Head of caudate nucleus (tissue), 42 donors: Measurements from ENCODE around the gene CALN1.
"Not testable (repeated sequence)": the region's sequence is repeated elsewhere in the genome, so short reads cannot be mapped to it uniquely, and the experiment has no call there.

ENCODE experiments used
- DNase-seq, 42 donors: peaks; one replicate each; pipeline versions ENCODE4 v3.0.0 to v3.0.0-alpha.2; 2020 to 2021; ENCODE audit warnings: mixed read lengths in 7 of 42
- intact Hi-C: fragments of 100-400 bp; cut with DNase I; formaldehyde crosslinking; loops from one replicate; pipeline ENCODE4 v1.15.0; 2022

The CALN1 gene

DNA sequence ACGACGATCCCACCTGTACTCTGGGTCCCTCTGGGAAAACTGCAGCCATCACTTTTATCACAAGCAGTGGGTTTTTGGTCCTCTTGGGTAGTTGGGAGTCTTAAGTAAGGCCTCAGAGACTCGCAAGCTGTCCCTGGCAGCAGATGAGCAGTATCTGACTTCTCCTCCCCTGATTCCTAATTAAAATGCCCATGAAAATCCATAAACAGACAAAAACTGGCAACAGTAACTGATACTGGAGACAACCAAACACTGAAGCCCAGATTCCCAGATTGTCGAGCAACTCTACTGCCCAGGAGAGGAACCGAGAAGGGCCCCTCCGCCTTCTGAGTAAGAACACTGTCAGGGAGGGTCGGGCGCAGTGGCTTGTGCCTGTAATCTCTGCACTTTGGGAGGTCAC lies 333.8 kb downstream of the CALN1 start:
- intact Hi-C loops = no loop called here

DNA sequence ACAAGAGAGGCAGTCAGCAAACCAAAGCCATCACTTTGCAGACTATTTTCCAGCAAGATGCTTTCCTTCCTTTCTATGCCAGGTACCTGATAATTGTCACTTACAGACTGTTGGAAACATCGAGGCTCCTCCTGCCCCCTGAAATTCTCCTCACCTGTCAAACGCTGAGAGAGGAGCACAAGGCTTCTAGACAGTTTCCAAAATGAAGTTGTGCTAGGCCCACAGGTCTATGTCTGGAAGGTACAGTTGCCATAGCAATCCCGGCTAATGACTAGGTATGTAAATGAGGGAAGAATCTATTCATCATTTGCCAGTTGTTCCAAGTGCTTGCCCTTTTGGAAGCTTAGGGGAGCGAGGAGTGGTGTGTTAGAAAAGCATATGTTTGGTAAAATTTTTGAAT lies 334.4 kb downstream of the CALN1 start:
- intact Hi-C loops = no loop called here

More for the DNA sequence above, 333.8 kb downstream of the CALN1 start:
- DNase-seq = no peak

DNA sequence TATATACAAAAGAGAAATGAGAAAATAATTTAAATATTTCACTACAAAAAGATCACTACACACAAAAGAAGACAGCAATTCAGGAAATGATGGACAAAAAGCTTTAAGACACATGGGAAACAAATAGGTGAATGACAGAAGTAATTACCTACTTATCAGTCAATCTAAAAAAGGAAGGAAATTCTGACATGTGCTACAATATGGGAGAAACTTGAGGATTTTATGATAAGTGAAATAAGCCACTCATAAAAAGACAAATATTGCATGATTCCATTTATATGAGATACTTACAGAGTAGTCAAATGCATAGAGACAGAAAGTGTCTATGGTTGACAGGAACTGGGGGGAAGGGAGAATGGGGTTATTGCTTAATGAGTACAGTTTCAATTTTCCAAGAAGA lies 339.2 kb downstream of the CALN1 start:
- DNase-seq = no peak
- intact Hi-C loops = no loop called here

More for the DNA sequence above, 334.4 kb downstream of the CALN1 start:
- peak in 34 of 42 donors; percentile 8 to 87 (median 53) for DNase-seq

DNA sequence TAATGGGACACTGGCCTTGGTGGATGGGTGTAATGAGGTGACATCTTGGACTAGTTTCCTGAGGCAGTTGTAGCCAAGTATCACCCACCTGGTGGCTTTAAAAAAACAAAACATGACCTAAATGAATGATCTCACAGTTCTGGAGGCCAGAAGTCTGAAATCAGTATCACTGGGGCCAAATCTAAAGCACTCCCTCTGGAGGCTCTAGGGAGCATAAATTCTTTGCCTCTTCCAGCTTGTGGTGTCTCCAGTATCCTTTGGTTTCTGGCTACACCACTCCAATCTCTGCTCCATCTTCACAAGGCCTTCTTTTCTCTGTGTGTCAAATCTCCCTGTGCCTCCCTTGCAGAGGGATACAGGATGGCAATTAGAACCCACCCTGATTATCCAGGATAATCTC lies 342.9 kb downstream of the CALN1 start:
- intact Hi-C loops = no loop called here
- DNase-seq = no peak

DNA sequence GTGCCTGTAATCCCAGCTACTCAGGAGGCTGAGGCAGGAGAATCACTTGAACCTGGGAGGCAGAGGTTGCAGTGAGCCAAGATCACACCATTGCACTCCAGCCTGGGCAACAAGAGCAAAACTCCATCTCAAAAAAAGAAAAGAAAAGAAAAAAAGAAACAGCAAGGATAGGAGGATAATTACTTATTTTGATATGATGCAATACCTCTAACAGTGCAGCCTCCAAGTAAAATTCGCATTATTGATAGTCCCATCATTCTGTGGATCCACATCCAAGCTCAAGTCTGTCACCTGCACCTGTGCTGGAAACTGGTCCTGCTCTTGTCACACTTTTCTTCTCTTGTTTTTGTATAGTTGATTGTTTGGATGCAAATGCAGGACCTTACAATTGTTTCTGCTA lies 346.4 kb downstream of the CALN1 start:
- intact Hi-C loops, DNase-seq: not testable (repeated sequence)

DNA sequence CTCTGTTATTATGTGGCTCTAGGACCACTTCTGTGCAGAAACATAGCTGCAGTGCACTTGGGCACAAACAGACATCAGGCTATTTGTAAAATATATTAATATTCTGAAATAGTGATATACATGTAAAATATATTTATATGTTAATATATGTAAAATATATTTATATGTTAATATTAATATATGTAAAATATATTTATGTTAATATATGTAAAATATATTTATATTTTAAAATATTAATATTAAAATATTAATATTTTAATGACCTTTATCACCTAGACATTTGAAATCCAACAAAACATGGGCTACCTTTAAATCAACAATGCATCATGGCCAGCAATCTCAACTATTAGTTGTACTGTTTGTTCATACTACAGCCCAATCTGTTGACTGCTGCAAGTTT lies 347.2 kb downstream of the CALN1 start:
- DNase-seq = no peak
- intact Hi-C loops = no loop called here

DNA sequence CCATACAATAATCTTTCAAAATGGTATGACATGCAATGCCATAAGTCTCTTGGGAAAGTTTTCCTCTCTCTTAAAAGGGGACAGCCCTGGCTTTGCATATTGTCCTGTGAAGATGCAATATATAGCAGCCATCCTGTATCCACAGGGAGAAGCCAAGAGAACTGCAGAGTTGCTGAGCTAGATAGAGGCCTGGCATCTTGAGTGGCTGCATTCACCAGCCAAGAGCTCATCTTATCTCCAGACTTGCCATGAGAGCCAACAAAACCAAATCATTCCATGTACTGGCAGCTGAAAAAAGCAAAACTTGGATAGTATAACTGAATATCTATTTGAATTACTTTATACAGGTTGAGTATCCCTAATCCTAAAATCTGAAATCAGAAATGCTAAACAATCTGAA lies 348.8 kb downstream of the CALN1 start:
- intact Hi-C loops = no loop called here
- DNase-seq = no peak

DNA sequence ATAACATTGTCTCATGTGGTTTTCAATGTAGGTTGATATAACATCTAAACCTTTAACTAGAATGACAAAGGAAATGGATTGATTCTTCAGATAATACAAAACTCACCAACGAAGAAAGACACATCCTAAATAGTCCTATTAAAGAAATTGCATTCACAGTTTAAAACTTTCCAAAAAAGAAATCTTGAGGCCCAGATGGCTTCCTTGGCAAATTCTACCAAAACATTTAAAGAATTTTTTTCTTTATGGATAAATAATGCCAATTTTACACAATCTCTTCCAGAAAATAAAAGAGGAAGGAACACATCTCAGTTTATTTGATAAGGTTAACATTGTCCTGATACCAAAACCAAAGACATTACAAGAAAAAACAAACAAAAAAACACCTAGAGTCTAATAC lies 349.5 kb downstream of the CALN1 start:
- intact Hi-C loops = no loop called here
- DNase-seq = no peak

DNA sequence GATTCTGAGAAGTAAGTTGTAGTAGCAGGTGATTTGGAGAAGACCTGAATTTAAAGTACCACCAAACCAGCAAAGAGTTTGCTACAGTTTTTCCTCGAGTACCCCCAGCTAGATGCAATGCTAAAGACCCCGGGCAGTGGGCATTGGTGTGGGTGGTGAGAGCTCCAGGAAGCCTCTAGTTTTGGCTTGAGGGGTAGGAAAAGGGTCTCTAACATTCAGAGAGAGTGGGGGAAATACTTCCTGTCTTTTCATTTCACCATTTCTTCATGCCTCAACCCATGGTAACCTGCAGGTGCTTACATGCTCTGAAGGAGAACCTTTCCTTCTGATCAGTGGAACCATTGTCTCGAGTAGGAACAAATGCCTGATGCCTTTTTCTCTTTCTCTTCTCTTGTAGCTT lies 352.2 kb downstream of the CALN1 start:
- intact Hi-C loops = no loop called here
- DNase-seq = no peak

DNA sequence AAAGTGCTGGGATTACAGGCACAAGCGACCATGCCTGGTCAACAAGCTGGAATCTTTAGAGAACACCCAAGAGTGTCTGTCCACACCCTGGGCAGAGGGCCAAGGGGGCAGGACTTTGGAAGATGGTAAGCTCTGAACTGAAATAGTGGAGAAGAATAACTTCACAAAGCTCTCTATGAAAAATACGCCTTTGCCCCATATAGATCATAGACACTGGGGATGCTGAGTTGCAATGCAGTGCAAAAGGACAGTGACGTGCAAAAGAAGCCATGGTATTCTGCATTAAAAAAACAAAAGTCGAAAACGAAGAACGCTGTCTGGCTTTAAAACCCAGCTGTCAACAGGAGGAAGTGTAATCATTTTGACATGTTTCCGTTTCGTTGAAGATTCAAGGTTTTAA lies 353.6 kb downstream of the CALN1 start:
- intact Hi-C loops = no loop called here
- no peak for DNase-seq

DNA sequence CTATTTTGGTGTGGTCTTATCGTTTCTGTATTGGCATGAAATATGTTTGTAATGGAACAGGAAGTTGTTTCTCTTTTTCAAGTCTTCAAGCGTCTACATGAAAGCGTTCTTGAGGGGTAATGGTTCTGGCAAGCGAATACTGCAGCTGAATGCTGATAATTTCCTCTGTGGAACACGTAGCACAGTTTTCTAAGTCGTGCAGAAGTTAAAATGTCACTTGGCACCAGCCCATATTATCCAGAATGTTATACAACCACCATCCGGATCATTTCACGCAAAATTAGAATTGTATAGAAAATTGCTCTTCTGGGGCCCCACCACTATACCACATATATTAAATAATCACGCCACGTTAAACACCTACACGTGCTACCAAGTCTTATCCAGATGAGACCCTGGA lies 354.3 kb downstream of the CALN1 start:
- intact Hi-C loops = no loop called here

DNA sequence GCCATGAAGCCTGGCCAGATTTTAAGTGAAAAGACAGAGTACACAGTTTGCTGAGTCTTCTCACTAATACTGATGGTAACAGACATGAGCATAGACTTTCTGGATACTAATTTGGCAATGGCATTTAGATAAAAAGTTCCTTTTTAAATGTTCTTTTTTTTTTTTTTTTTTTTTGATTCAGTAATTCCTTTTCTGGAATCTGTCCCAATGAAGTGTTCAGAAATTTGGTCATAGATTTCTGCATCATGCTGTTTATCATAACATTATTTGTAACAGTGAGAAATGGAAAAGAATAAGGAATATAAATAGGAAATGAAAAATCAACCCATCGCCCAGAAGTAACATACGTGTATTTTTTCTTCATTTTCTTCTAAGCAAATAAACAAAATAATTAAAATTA lies 354.9 kb downstream of the CALN1 start:
- DNase-seq = no peak
- intact Hi-C loops = no loop called here

More for the DNA sequence above, 354.3 kb downstream of the CALN1 start:
- DNase-seq = peak in 5 of 42 donors; percentile 15 to 41 (median 27)

DNA sequence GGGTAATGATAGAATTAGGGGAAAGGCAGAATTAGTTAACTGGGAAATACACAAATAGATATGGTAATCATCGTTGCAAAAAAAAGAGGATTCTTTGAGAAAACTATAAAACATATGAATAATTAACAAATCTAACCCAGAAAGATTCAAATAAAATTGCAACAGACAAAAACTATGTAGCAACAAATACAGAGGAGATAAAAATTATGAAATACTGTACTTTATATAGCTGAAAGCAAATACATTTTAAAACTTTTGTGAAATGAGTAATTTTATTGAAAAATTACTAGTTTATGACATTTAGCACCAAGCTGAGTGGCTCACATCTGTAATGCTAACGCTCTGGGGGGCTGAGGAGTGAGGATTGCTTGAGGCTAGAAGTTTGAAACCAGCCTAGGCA lies 356.7 kb downstream of the CALN1 start:
- intact Hi-C loops = no loop called here
- no peak for DNase-seq

DNA sequence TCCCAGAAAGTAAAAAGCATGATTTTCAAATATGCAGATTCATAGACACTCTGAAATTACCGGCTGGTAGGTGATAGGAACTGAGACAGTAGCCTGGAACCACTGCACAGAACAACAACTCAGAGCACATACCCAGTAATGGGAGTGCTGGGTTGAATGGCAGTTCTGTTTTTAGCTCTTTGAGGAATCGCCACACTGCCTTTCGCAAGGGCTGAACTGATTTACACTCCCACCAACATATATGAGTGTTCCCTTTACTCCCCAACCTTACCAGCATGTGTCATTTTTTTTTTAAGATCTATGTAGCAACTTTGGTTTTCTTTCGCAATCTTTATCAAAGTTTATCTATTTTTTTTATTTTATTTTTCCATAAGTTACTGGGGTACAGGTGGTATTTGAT lies 358.8 kb downstream of the CALN1 start:
- intact Hi-C loops = no loop called here
- no peak for DNase-seq

DNA sequence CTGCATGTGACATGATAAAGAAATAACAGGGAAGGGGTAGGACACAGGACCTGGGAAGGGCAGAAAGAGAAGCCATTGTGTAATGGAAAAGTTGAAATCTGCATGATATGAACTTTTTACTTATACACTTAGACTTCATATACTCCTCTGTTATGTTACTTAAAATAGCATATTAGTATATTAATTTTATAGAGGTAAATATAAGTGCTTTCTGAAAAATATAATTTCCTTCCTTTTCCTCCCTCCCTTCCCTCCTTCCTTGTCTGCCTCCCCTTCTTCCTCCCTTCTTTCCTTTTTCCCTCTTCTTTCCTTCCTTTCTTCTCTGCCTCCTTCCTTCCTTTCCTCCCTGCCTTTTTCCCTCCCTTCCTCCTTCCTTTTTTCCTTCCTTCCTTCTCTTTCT lies 363.7 kb downstream of the CALN1 start:
- intact Hi-C loops = no loop called here
- DNase-seq = no peak

DNA sequence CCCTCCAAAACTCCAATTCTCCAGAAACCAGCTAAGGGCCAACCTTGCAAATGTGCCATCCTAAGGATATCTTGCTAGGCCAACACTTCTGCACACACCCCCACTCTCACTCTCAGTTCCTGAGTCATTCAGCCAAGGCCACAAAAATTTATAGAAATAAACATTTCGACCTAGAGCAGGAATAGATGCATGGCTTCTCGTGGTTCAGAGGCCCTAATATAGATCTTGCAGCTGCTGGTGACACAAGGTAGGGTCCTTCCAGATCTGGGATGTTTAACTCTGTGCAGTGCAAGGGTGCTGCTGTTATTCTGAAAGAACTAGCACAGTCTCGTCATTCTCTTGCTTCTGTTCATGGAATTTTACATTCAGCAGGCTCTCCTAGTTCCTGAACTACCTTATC lies 369.3 kb downstream of the CALN1 start:
- no peak for DNase-seq
- intact Hi-C loops = no loop called here

DNA sequence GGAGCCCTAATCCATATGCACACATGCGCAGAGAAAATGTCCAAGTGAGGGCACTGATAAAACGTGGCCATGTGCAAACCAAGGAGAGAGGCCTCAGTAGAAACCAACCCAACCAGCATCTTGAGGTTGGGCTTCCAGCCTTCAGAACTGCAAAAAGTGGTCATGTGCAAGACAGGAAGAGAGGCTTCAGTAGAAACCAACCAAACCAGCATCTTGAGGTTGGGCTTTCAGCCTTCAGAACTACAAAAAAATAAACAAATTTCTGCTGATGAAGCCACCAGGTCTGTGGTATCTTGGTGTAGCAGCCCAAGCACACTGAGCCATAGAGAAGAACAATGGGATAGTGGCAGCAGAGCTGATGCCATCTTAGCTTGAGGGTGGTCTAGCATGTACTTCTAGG lies 371.5 kb downstream of the CALN1 start:
- DNase-seq = no peak
- intact Hi-C loops = no loop called here

DNA sequence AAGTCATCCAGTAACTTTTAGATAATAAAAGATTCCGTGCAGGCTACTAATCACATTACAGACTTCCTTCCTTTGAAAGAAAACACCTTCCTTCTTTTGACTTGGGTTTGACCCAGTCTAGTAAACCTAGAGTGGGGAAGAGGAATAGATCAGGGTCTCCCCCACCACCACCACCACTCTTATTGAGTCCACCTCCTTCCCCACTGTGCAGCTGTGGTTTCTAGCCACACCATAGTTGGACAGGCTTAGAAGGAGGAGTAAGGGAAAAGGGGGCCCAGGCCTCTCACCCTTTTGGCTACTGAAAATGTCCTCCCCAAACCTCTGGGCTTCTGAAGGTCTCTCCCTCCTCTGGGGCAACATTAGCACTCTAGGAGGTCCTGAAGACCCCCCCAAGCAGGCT lies 372.7 kb downstream of the CALN1 start:
- no peak for DNase-seq
- intact Hi-C loops = no loop called here

DNA sequence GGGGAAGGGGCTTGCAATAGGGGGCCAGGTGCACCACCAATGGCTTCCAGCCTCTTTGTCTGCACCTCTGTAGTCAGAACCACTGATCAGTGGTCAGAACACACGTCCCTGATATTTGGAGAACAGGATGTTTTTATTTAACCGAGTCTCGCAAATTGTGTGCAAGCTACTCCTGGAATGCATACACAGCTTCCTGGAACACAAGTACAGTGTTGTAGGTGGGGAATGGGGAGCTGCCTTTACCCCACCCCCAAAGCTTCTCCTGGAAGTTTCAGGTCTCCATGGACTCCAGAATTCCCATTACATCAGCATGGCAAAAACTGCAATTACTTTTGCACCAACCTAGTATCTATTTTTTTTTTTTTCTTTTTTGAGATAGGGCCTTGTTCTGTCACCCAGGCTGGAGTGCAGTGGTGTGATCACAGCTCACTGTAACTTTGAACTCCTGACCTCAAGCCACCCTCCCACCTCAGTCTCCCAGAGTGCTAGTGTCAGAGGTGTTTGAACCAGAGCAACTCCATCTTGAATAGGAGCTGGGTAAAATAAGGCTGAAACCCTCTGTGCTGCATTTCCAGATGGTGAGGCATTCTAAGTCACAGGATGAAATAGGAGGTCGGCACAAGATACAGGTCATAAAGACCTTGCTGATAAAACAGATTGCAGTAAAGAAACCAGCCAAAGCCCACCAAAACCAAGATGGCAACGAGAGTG lies 374.0 kb downstream of the CALN1 start:
- no peak for DNase-seq
- intact Hi-C loops = no loop called here

DNA sequence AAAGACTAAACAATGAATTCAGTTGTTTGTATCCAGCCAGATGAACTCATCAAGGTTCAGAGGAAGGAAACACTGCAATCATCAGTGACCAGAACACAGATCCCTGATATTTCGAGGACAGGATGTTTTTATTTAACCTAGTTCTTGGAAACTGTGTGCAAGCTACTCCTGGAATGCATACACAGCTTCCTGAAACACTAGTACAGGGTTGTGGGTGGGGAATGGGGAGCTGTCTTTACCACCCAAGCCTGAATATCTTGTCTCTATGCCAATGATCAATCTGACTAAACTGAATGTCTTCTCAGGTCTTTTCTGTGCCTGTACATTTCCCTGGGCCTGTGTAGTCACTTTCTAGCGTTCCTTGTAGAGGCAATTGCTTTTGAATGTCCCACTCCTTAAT lies 374.6 kb downstream of the CALN1 start:
- intact Hi-C loops = no loop called here
- DNase-seq = no peak

DNA sequence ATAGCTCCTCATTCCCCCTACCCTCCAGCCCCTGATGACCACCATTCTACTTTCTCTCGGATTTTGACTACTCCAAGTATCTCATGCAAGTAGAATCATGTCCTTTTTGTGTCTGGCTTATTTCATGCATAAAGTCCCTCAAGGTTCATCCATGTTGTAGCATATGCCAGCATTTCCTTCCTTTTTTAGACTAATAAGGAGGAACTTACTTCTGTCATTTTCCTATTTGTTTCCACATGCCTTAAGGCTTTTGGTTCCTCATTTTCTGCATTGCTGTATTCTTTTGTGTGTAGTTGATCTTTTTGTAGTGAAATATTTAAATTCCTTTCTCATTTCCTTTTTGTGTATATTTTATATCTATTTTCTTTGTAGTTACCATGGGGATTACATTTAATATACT lies 376.9 kb downstream of the CALN1 start:
- no peak for DNase-seq
- intact Hi-C loops = no loop called here

DNA sequence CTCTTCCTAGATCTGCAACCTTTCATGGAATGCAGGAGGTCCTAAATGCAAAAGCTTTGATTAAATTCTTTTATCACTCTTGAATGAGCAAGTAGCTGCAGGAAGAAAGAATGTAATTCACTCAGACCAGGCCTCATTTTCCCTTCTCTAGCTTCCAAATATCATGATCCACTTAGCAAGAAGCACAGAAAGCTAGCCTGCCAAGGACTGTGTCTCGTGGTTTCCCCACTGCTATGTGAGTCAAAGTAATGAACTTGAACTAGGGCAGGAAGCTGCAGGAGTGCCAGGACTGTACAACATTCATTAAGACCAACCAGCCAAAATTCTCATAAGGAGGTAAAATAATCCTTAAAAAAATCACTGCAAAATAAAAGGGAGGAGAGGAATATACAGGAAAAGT lies 379.2 kb downstream of the CALN1 start:
- intact Hi-C loops = no loop called here

More for the DNA sequence above, 379.2 kb downstream of the CALN1 start:
- DNase-seq = peak in 31 of 42 donors; percentile 13 to 80 (median 41)
